ENCODE results near the gene RBP4.

- TF ChIP-seq, protein P1, sequence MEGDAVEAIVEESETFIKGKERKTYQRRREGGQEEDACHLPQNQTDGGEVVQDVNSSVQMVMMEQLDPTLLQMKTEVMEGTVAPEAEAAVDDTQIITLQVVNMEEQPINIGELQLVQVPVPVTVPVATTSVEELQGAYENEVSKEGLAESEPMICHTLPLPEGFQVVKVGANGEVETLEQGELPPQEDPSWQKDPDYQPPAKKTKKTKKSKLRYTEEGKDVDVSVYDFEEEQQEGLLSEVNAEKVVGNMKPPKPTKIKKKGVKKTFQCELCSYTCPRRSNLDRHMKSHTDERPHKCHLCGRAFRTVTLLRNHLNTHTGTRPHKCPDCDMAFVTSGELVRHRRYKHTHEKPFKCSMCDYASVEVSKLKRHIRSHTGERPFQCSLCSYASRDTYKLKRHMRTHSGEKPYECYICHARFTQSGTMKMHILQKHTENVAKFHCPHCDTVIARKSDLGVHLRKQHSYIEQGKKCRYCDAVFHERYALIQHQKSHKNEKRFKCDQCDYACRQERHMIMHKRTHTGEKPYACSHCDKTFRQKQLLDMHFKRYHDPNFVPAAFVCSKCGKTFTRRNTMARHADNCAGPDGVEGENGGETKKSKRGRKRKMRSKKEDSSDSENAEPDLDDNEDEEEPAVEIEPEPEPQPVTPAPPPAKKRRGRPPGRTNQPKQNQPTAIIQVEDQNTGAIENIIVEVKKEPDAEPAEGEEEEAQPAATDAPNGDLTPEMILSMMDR (IDR thresholded peaks at IDR 0.05) = no peak
- TF ChIP-seq POLR2A (IDR thresholded peaks at IDR 0.05) = no peak
These were observed 16.6 kb downstream of the RBP4 start for GRCh38 chr10:93584445-93584844.
